DOHH2 (cell line): Measurements from ENCODE around the gene ANKRD49.

Experiments used
- H3F3A ChIP-seq: fragments of 200-600 bp; sonication (generic), shearing (Covaris generic); 2 replicates; pipeline ENCODE4 v1.6.0; 2016; ENCODE audit warnings: antibody characterized with exemption, mild to moderate bottlenecking; ENCODE audit not compliant: control insufficient read depth, insufficient read depth
- H3K27ac ChIP-seq: fragments of 200-600 bp; sonication (generic); 2 replicates; pipeline ENCODE4 v1.5.1; 2014; ENCODE audit warnings: low read depth, mild to moderate bottlenecking, low read length, moderate library complexity
- H3K27me3 ChIP-seq: fragments of 200-600 bp; sonication (generic); 2 replicates; pipeline ENCODE4 v1.6.1; 2014; ENCODE audit warnings: mild to moderate bottlenecking, low read length, mixed read lengths; ENCODE audit not compliant: control insufficient read depth
- H3K36me3 ChIP-seq: fragments of 200-600 bp; sonication (generic); 2 replicates; pipeline ENCODE4 v1.6.1; 2014; ENCODE audit warnings: mild to moderate bottlenecking, low read length, moderate library complexity, mixed read lengths; ENCODE audit not compliant: control insufficient read depth
- H3K4me1 ChIP-seq: fragments of 200-600 bp; sonication (generic); 2 replicates; pipeline ENCODE4 v1.6.1; 2014; ENCODE audit warnings: mild to moderate bottlenecking, low read length, mixed read lengths; ENCODE audit not compliant: control insufficient read depth
- H3K4me2 ChIP-seq: fragments of 200-600 bp; sonication (generic); 2 replicates; pipeline ENCODE4 v1.6.0; 2014; ENCODE audit warnings: mild to moderate bottlenecking, low read length, moderate library complexity
- H3K4me3 ChIP-seq: fragments of 200-600 bp; sonication (generic); 2 replicates; pipeline ENCODE4 v1.5.1; 2014; ENCODE audit warnings: mild to moderate bottlenecking, low read length, mixed read lengths
- H3K79me2 ChIP-seq: fragments of 200-600 bp; sonication (generic); 2 replicates; pipeline ENCODE4 v1.6.1; 2014; ENCODE audit warnings: mild to moderate bottlenecking, low read length, mixed read lengths; ENCODE audit not compliant: control insufficient read depth
- H3K9me2 ChIP-seq: fragments of 200-600 bp; sonication (generic); replicated peaks from 2 replicates; pipeline ENCODE4 v1.6.1; 2014; ENCODE audit warnings: mild to moderate bottlenecking, low read length, mixed read lengths; ENCODE audit not compliant: control insufficient read depth
- H3K9me3 ChIP-seq: fragments of 200-600 bp; sonication (generic); 2 replicates; pipeline ENCODE4 v1.6.1; 2014; ENCODE audit warnings: antibody characterized with exemption, low read length, mixed read lengths; ENCODE audit not compliant: control insufficient read depth, insufficient read depth
- H4K20me1 ChIP-seq: fragments of 200-600 bp; sonication (generic); 2 replicates; pipeline ENCODE4 v1.6.0; 2014; ENCODE audit warnings: low read depth, mild to moderate bottlenecking, antibody characterized with exemption, low read length, moderate library complexity; ENCODE audit not compliant: control insufficient read depth, insufficient read depth
- EZH2phosphoT487 ChIP-seq: fragments of 200-600 bp; sonication (generic); IDR thresholded peaks from 2 replicates; pipeline ENCODE4 v1.6.1; 2017; ENCODE audit warnings: borderline replicate concordance, mild to moderate bottlenecking, antibody characterized with exemption, low read length, moderate library complexity, mixed read lengths
- TF ChIP-seq, protein P1 (sequence below): fragments of 200-600 bp; sonication (generic); IDR thresholded peaks from one replicate; pipeline ENCODE4 v1.5.1; 2014; ENCODE audit warnings: antibody characterized with exemption, mild to moderate bottlenecking, low read depth, low read length; ENCODE audit not compliant: poor library complexity, severe bottlenecking

Gene ANKRD49

GRCh38 chr11:94449029-94449428 is 44.8 kb upstream of the ANKRD49 start:
- no peaks in the 10 kb centered on the region for H3K9me2 ChIP-seq
- H3K4me2 ChIP-seq = no peak overlapping the region
- H3K4me1 ChIP-seq = no peaks in the 10 kb centered on the region
- H3K36me3 ChIP-seq = peaks cover 52% of the 10 kb centered on the region
- H3K27ac ChIP-seq = no peak overlapping the region
- TF ChIP-seq, protein P1, sequence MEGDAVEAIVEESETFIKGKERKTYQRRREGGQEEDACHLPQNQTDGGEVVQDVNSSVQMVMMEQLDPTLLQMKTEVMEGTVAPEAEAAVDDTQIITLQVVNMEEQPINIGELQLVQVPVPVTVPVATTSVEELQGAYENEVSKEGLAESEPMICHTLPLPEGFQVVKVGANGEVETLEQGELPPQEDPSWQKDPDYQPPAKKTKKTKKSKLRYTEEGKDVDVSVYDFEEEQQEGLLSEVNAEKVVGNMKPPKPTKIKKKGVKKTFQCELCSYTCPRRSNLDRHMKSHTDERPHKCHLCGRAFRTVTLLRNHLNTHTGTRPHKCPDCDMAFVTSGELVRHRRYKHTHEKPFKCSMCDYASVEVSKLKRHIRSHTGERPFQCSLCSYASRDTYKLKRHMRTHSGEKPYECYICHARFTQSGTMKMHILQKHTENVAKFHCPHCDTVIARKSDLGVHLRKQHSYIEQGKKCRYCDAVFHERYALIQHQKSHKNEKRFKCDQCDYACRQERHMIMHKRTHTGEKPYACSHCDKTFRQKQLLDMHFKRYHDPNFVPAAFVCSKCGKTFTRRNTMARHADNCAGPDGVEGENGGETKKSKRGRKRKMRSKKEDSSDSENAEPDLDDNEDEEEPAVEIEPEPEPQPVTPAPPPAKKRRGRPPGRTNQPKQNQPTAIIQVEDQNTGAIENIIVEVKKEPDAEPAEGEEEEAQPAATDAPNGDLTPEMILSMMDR = no peak
- no peak for TF ChIP-seq EZH2phosphoT487
- H3K79me2 ChIP-seq = no peaks in the 10 kb centered on the region
- no peak overlapping the region for H3K4me3 ChIP-seq
- H3K9me3 ChIP-seq = no peaks in the 10 kb centered on the region
- no peaks in the 10 kb centered on the region for H3K27me3 ChIP-seq
- no peaks in the 10 kb centered on the region for H4K20me1 ChIP-seq
- no peaks in the 10 kb centered on the region for H3F3A ChIP-seq

DNA sequence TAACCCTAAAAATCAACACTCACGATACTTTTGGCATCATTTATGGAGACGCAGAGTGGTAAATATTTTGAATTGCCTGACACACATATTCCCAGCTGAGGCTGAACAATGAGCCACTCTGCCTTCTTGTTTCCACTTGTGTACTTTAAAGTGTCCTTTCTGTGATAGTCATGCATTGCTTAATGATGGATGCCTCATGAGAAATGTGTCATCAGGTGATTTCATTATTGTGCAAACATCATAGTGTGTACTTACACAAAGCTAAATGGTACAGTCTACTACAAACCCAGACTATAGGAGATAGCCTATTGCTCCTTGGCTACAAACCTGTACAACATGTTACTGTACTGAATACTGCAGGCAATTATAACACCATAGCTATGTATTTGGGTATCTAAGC is 44.3 kb upstream of the ANKRD49 start:
- TF ChIP-seq, protein P1 = no peak
- TF ChIP-seq EZH2phosphoT487 = no peak
- H3K4me1 ChIP-seq = no peaks in the 10 kb centered on the region
- no peaks in the 10 kb centered on the region for H3K27me3 ChIP-seq
- H3K79me2 ChIP-seq = no peaks in the 10 kb centered on the region
- no peaks in the 10 kb centered on the region for H3K9me3 ChIP-seq
- H3K36me3 ChIP-seq = peaks cover 47% of the 10 kb centered on the region
- H4K20me1 ChIP-seq = no peaks in the 10 kb centered on the region
- H3K4me2 ChIP-seq = no peak overlapping the region
- no peak overlapping the region for H3K4me3 ChIP-seq
- H3K27ac ChIP-seq = no peak overlapping the region
- no peaks in the 10 kb centered on the region for H3F3A ChIP-seq
- H3K9me2 ChIP-seq = no peaks in the 10 kb centered on the region

GRCh38 chr11:94450048-94450447 is 43.7 kb upstream of the ANKRD49 start:
- H3K4me3 ChIP-seq = no peak overlapping the region
- no peaks in the 10 kb centered on the region for H3F3A ChIP-seq
- no peaks in the 10 kb centered on the region for H3K9me2 ChIP-seq
- no peaks in the 10 kb centered on the region for H3K79me2 ChIP-seq
- no peak overlapping the region for H3K27ac ChIP-seq
- H3K9me3 ChIP-seq = no peaks in the 10 kb centered on the region
- H3K4me1 ChIP-seq = no peaks in the 10 kb centered on the region
- H3K36me3 ChIP-seq = peaks cover 45% of the 10 kb centered on the region
- no peak overlapping the region for H3K4me2 ChIP-seq
- no peaks in the 10 kb centered on the region for H4K20me1 ChIP-seq
- TF ChIP-seq, protein P1 = no peak
- TF ChIP-seq EZH2phosphoT487 = no peak
- no peaks in the 10 kb centered on the region for H3K27me3 ChIP-seq

DNA sequence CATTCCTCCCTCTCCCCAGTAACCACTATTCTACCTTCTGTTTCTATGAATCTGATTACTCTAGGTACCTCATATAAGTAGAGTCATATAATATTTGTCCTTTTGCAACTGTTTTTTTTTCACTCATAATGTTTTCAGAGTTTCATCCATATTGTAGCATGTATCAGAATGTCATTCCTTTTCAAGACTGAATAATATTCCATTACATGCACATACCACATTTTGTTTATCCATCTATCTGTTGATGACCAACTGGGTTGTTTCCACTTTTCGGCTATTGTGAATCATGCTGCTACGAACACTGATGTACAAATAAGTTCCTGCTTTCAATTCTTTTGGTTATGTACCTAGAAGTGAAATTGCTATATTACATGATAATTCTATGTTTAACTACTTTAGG is 40.8 kb upstream of the ANKRD49 start:
- no peaks in the 10 kb centered on the region for H4K20me1 ChIP-seq
- H3K36me3 ChIP-seq = peaks cover 48% of the 10 kb centered on the region
- H3K27me3 ChIP-seq = no peaks in the 10 kb centered on the region
- H3K4me2 ChIP-seq = no peak overlapping the region
- H3K27ac ChIP-seq = no peak overlapping the region
- no peaks in the 10 kb centered on the region for H3K4me1 ChIP-seq
- H3F3A ChIP-seq = no peaks in the 10 kb centered on the region
- H3K4me3 ChIP-seq = no peak overlapping the region
- TF ChIP-seq, protein P1 = no peak
- no peak for TF ChIP-seq EZH2phosphoT487
- no peaks in the 10 kb centered on the region for H3K9me2 ChIP-seq
- H3K79me2 ChIP-seq = no peaks in the 10 kb centered on the region
- H3K9me3 ChIP-seq = no peaks in the 10 kb centered on the region
